ENCODE data around the gene HNRNPL. TPM values are rescaled to one million over a fixed set of nuclear protein-coding genes. Genes with fewer than 3 reads are reported as not detected.

The HNRNPL gene
- total and polyA plus RNA-seq, 2 experiments from 2014 or later = 123 to 245 TPM

GRCh38 chr19:38786572-38787265 is 63.1 kb downstream of the HNRNPL start:
- no peaks in the 10 kb centered on the region for H3K4me1 ChIP-seq (ENCODE audit: insufficient read depth)
- no peak overlapping the region for H3K9ac ChIP-seq
- H4K20me1 ChIP-seq (ENCODE audit: insufficient read depth) = no peaks in the 10 kb centered on the region
- no peak overlapping the region for H3K27ac ChIP-seq
- no peaks in the 10 kb centered on the region for H3K9me3 ChIP-seq (ENCODE audit: low read depth)
- DNase-seq = no peak
- H3F3A ChIP-seq (ENCODE audit: insufficient read depth) = no peaks in the 10 kb centered on the region
- no peak overlapping the region for H2AFZ ChIP-seq
- no peak overlapping the region for H3K4me3 ChIP-seq
- no peaks in the 10 kb centered on the region for H3K79me2 ChIP-seq (ENCODE audit: insufficient read depth)
- no peaks in the 10 kb centered on the region for H3K36me3 ChIP-seq (ENCODE audit: low read depth)
- H3K27me3 ChIP-seq (replicated peaks; ENCODE audit: insufficient read depth) = no peaks in the 10 kb centered on the region
- H3K4me2 ChIP-seq (ENCODE audit: unreplicated experiment) = no peak overlapping the region
- in situ Hi-C loops (cut with MboI) = no loop called here
- H3K9me2 ChIP-seq (ENCODE audit: insufficient read depth) = no peaks in the 10 kb centered on the region
- 71 to 73% methylated on average over 11 of the region's 11 CpGs for WGBS, 2 experiments (ENCODE audit: low coverage in 1 of 2, low lambda C conversion rate in 2 of 2, missing lambda C conversion rate in 2 of 2)
- TF ChIP-seq EZH2 (IDR thresholded peaks at IDR 0.05; ENCODE audit: insufficient read depth, poor library complexity, severe bottlenecking) (no peak), EZH2phosphoT487 (IDR thresholded peaks at IDR 0.05; ENCODE audit: insufficient read depth, low read depth) (no peak)

Small RNA genes lying within 50 kb of the gene (small RNA-seq; reads per million reads assigned to genes)
- gene RNU6-140P (ENCODE audit: low read depth, low replicate concordance) = not detected

Other genes starting within 250 kb of the HNRNPL start
- not detected in 2 replicates for gene MAP4K1, start 232.0 kb downstream of the HNRNPL start, total RNA-seq (2014; rRNA removed; shearing (Covaris generic))
- gene MAP4K1, start 232.0 kb downstream of the HNRNPL start, polyA plus RNA-seq (2016; fragmentation: Nextera tagmentation; extraction: Ambion mirVana) = 0.63 and 1.0 TPM in 2 replicates
- 270 and 295 TPM in 2 replicates for gene EIF3K, start 230.8 kb downstream of the HNRNPL start, total RNA-seq (2014; rRNA removed; shearing (Covaris generic))
- 143 and 151 TPM in 2 replicates for gene EIF3K, start 230.8 kb downstream of the HNRNPL start, polyA plus RNA-seq (2016; fragmentation: Nextera tagmentation; extraction: Ambion mirVana)
- 467 and 477 TPM in 2 replicates for gene ACTN4, start 202.3 kb downstream of the HNRNPL start, total RNA-seq (2014; rRNA removed; shearing (Covaris generic))
- gene ACTN4, start 202.3 kb downstream of the HNRNPL start, polyA plus RNA-seq (2016; fragmentation: Nextera tagmentation; extraction: Ambion mirVana) = 84.6 and 85.7 TPM in 2 replicates
- 0.11 and 0.89 TPM in 2 replicates for gene CAPN12, start 105.5 kb downstream of the HNRNPL start, total RNA-seq (2014; rRNA removed; shearing (Covaris generic))
- 0.21 and 0.30 TPM in 2 replicates for gene CAPN12, start 105.5 kb downstream of the HNRNPL start, polyA plus RNA-seq (2016; fragmentation: Nextera tagmentation; extraction: Ambion mirVana)
- not detected in 2 replicates for gene LGALS7, start 76.5 kb downstream of the HNRNPL start, total RNA-seq (2014; rRNA removed; shearing (Covaris generic))
- not detected in 2 replicates for gene LGALS7, start 76.5 kb downstream of the HNRNPL start, polyA plus RNA-seq (2016; fragmentation: Nextera tagmentation; extraction: Ambion mirVana)
- gene LGALS7B, start 60.8 kb downstream of the HNRNPL start, total RNA-seq (2014; rRNA removed; shearing (Covaris generic)) = not detected in 2 replicates
- gene LGALS7B, start 60.8 kb downstream of the HNRNPL start, polyA plus RNA-seq (2016; fragmentation: Nextera tagmentation; extraction: Ambion mirVana) = not detected in 2 replicates
- gene LGALS4, start 37.0 kb downstream of the HNRNPL start, total RNA-seq (2014; rRNA removed; shearing (Covaris generic)) = not detected in 2 replicates
- gene LGALS4, start 37.0 kb downstream of the HNRNPL start, polyA plus RNA-seq (2016; fragmentation: Nextera tagmentation; extraction: Ambion mirVana) = 0.19 TPM in 1 of 2 replicates, not detected in the other
- 29.7 and 31.6 TPM in 2 replicates for gene ECH1, start 18.2 kb downstream of the HNRNPL start, total RNA-seq (2014; rRNA removed; shearing (Covaris generic))
- 106 and 107 TPM in 2 replicates for gene ECH1, start 18.2 kb downstream of the HNRNPL start, polyA plus RNA-seq (2016; fragmentation: Nextera tagmentation; extraction: Ambion mirVana)
- gene RINL, start 28.3 kb upstream of the HNRNPL start, total RNA-seq (2014; rRNA removed; shearing (Covaris generic)) = 1.0 and 5.8 TPM in 2 replicates
- gene RINL, start 28.3 kb upstream of the HNRNPL start, polyA plus RNA-seq (2016; fragmentation: Nextera tagmentation; extraction: Ambion mirVana) = 2.0 and 2.6 TPM in 2 replicates
- 57.9 and 64.4 TPM in 2 replicates for gene SIRT2, start 49.6 kb upstream of the HNRNPL start, total RNA-seq (2014; rRNA removed; shearing (Covaris generic))
- gene SIRT2, start 49.6 kb upstream of the HNRNPL start, polyA plus RNA-seq (2016; fragmentation: Nextera tagmentation; extraction: Ambion mirVana) = 41.3 and 44.7 TPM in 2 replicates
- gene NFKBIB, start 50.0 kb upstream of the HNRNPL start, total RNA-seq (2014; rRNA removed; shearing (Covaris generic)) = 15.4 and 18.0 TPM in 2 replicates
- gene NFKBIB, start 50.0 kb upstream of the HNRNPL start, polyA plus RNA-seq (2016; fragmentation: Nextera tagmentation; extraction: Ambion mirVana) = 11.9 and 12.8 TPM in 2 replicates
- not detected in 2 replicates for gene CCER2, start 62.2 kb upstream of the HNRNPL start, total RNA-seq (2014; rRNA removed; shearing (Covaris generic))
- gene CCER2, start 62.2 kb upstream of the HNRNPL start, polyA plus RNA-seq (2016; fragmentation: Nextera tagmentation; extraction: Ambion mirVana) = not detected in 2 replicates
- 18.0 and 33.2 TPM in 2 replicates for gene SARS2, start 80.8 kb upstream of the HNRNPL start, total RNA-seq (2014; rRNA removed; shearing (Covaris generic))
- gene SARS2, start 80.8 kb upstream of the HNRNPL start, polyA plus RNA-seq (2016; fragmentation: Nextera tagmentation; extraction: Ambion mirVana) = 18.4 and 20.0 TPM in 2 replicates
- gene MRPS12, start 81.0 kb upstream of the HNRNPL start, total RNA-seq (2014; rRNA removed; shearing (Covaris generic)) = 18.8 and 33.5 TPM in 2 replicates
- 68.9 and 69.6 TPM in 2 replicates for gene MRPS12, start 81.0 kb upstream of the HNRNPL start, polyA plus RNA-seq (2016; fragmentation: Nextera tagmentation; extraction: Ambion mirVana)
- gene FBXO17, start 125.8 kb upstream of the HNRNPL start, total RNA-seq (2014; rRNA removed; shearing (Covaris generic)) = 36.4 and 47.6 TPM in 2 replicates
- gene FBXO17, start 125.8 kb upstream of the HNRNPL start, polyA plus RNA-seq (2016; fragmentation: Nextera tagmentation; extraction: Ambion mirVana) = 30.3 and 30.9 TPM in 2 replicates
- gene FBXO27, start 182.6 kb upstream of the HNRNPL start, total RNA-seq (2014; rRNA removed; shearing (Covaris generic)) = 0.54 and 2.8 TPM in 2 replicates
- 2.1 and 4.0 TPM in 2 replicates for gene FBXO27, start 182.6 kb upstream of the HNRNPL start, polyA plus RNA-seq (2016; fragmentation: Nextera tagmentation; extraction: Ambion mirVana)
- not detected in 2 replicates for gene ACP7, start 234.4 kb upstream of the HNRNPL start, total RNA-seq (2014; rRNA removed; shearing (Covaris generic))
- 0.30 and 0.47 TPM in 2 replicates for gene ACP7, start 234.4 kb upstream of the HNRNPL start, polyA plus RNA-seq (2016; fragmentation: Nextera tagmentation; extraction: Ambion mirVana)